GM12873 (cell line): ENCODE measurements around the gene LSM7.

Experiments used
- TF ChIP-seq, protein P1 (sequence below): IDR thresholded peaks from 2 replicates; pipeline ENCODE4 v1.5.1; 2012; ENCODE audit warnings: low read depth, mild to moderate bottlenecking, moderate library complexity, low read length, control low read depth; ENCODE audit not compliant: insufficient read depth; ENCODE audit errors: missing control alignments

The LSM7 gene

DNA sequence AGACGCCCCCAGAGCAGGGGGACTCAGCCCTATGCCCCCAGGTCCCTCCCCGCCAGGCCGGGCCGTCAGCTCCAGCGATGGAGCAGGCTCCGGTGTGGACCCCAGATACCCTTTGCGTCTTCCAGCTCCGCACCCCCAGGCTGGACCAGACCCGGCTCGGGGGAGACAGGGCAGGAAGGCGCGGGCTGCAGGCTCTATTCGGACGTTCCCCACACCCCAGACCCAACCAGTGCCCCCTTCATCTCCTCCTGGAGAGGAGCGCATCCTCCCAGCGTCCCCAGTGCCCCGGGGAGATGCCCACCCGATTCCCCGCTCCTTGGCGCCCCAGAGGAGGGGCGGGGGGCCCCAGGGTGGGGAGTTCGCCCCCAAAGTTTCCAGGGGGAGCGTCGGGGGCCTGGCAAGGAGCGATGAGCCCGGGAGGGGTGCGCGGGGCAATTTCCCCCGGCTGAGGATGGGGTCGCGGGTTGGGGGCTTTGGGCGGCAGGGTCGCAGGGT is 20.8 kb downstream of the LSM7 start:
- TF ChIP-seq, protein P1, sequence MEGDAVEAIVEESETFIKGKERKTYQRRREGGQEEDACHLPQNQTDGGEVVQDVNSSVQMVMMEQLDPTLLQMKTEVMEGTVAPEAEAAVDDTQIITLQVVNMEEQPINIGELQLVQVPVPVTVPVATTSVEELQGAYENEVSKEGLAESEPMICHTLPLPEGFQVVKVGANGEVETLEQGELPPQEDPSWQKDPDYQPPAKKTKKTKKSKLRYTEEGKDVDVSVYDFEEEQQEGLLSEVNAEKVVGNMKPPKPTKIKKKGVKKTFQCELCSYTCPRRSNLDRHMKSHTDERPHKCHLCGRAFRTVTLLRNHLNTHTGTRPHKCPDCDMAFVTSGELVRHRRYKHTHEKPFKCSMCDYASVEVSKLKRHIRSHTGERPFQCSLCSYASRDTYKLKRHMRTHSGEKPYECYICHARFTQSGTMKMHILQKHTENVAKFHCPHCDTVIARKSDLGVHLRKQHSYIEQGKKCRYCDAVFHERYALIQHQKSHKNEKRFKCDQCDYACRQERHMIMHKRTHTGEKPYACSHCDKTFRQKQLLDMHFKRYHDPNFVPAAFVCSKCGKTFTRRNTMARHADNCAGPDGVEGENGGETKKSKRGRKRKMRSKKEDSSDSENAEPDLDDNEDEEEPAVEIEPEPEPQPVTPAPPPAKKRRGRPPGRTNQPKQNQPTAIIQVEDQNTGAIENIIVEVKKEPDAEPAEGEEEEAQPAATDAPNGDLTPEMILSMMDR = no peak

DNA sequence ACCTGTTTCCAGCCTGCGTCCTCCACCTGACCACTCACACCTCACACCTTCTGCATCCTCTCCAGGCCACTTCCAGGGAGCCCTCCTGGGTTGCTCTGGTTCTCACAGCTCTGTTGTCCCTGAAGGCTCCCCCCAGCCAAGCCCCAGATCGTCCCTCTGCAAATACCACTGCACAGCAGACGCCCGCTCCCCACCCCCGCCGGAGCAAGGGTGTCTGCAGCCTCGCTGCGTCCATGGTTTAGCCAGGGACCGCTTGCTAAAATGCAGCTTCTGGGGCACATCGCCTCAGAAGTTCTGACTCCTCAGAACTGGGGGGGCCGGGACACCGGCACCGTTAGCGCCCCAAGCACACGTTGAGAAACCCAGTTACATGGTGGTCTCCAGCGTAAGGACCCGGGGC is 21.4 kb downstream of the LSM7 start:
- TF ChIP-seq, protein P1 = no peak

DNA sequence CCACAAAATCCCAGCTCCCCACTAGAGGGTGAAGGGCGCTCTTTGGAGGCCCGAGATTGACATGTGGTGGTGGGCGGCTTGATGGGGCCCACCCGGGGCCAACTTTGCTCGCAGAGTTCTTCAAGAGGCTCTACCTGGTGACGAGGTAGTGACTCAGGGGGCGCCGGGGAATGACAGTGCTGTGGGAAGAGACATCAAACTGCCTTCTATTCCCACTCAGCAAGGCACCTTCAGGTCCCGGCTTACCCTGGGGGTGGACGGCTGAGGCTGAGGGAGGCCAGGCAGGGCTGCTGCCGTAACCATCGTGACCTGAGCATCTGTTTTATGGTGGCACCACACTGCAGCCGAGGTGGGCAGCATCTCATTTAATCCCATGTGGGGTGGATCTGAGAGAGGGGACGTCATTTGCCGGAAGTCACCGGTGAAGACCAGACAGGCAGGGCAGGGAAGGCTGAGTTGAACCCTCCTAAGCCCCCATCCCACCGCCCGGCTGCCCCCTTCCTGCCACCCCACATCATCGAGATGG is 22.0 kb downstream of the LSM7 start:
- TF ChIP-seq, protein P1 = no peak

DNA sequence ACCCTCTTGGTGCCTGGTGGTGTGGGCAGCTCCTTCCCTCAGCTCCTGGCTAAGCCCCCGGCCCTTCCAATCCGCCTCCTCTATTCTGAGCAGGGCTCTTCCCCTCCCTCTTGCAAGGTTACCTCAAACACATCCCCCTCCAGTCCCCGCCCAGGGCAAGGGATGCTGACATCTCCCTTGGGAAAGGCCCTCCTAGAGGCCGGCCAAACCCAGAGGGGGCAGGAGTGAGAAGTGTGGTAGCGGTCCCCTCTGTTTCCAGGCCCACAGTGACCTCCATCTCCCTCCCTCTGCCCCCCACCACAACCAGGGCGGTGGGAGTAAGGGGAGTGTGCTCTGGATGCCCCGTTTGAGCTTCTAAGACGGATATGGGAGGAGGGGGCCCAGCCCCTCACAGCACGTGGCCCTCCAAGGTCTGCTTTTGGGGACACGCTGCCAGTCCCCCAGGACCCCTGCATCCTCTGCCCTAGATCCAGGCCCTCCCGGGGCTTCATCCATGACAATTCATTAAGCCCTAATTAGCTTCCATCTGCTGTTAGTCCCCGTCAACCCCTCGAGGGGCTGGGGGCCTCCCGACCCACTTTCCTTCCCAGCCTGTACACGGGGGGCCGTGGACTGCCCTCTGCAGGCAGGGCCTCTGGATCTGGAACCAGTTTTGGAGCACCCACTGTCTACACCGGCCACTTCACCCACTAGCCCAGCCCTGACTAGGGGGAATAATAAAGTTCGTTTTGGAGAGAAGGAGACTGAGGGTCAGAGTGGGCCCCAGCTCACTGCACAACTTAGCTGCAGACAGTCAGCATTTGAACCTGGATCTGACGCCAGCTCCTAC is 22.7 kb downstream of the LSM7 start:
- TF ChIP-seq, protein P1 = no peak

DNA sequence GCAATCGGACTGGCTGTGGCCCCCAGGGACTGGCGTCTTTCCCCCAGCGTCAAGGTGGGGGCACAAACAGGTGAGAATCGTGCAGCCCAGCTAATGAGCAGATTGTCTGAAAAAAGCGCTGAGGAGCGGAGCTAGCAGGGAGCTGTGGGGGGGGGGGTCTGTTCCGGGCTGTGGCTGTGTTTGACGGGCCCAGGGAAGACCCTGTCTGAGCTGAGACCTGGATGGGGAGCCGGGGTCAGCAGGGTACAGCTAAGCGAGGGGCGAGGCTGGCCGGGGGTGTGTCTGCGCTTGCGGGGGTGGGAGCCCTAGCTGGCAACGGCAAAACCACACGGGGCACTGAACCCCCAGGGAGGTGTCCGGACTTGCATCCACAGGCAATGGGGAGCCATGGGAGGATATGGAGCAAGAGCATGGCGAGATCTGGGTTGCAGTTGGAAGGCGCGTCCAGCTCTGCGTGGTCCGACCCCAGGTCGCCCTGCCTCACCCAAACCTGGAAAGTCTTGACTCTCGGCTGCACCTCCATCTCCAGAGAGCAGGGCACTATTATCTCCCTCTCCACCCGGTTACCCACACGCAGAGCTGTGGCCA is 25.1 kb downstream of the LSM7 start:
- TF ChIP-seq, protein P1 = no peak

DNA sequence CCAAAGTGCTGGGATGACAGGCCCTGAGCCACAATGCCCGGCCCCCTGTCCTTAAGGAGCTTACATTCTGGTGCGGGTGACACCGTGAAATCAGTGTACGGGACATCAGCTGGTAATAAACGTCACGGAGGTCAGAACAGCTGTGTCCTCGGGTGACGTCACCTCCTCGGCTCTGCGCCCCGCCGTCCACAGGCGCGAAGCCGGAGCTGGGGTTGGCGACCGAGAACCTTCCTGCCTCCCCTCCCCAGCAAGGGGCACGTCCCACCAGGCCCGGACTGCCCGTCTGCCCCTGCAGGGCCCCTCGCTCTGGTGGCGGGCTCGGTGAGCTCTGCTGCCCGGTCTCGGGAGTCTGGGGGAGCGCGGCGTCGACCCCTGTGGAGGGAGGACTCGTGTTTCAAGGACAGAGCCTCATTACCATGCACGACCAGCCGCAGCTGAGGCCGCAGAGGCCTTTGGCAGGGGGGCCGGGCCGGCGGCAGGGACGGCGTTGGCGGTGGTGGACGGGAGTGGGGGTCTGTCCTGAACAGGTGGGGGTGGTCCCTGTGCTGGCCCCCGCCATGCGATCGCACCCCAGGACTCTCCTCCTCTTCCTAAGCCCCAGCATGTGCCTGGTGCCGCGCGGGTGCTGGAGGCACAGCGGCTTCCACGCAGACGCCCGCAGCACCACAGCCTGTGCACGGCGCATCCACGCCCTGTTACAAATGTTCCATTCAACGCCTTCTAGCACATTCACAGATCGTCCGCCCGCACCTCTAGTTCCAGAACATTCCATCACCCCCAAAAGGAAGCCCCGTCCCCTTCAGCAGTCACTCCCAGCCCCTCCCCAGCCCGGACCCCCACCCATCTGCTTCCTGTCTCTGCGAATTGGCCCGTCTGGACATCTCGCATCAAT is 25.8 kb downstream of the LSM7 start:
- TF ChIP-seq, protein P1 = no peak

DNA sequence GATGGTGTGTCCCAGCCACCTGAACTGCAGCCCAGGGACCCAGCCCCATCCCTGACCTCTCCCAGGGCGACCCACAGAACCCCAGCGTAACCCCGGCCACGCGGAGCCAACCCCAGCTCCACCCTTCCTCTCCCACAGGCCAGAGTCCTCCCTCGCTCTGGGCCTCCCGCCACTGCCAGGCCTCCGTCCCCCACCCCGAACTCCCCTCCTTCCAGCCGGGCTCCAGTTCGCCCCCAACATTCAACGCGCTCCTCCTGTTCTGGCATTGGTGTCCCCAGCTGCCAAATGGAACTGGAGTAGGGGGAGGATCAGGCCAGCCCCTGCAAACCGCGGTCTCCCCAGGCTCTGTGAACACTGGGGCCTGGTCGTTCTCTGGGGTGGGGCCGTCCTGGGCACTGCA is 27.9 kb downstream of the LSM7 start:
- TF ChIP-seq, protein P1 = no peak
